GM19193 (cell line): ENCODE data around the gene CBR1.

Experiments used
- POLR2A ChIP-seq: IDR thresholded peaks from 4 replicates; pipeline ENCODE4 v1.6.1; 2011; ENCODE audit not compliant: insufficient read depth, insufficient read length; ENCODE audit errors: extremely low read depth

CBR1 gene

DNA sequence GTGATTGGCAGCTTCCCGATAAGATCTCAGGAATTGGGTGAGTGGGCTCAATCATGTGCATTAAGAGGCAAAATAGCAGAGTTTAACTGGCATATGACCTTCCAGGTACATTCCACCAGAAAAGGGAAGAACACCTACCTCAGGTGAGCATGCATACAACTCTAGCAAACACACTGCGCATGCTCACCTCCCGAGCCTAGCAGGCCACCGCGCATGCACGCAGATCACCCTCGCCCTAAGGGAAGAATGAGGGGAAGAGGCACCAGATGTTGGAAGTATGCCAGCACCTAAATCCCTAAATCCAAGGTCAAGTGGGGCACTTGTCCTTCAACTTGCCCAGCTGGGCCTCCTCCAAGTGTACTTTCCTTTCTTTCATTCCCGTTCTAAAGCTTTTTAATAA lies 41.4 kb downstream of the CBR1 start:
- no peak for TF ChIP-seq POLR2A

DNA sequence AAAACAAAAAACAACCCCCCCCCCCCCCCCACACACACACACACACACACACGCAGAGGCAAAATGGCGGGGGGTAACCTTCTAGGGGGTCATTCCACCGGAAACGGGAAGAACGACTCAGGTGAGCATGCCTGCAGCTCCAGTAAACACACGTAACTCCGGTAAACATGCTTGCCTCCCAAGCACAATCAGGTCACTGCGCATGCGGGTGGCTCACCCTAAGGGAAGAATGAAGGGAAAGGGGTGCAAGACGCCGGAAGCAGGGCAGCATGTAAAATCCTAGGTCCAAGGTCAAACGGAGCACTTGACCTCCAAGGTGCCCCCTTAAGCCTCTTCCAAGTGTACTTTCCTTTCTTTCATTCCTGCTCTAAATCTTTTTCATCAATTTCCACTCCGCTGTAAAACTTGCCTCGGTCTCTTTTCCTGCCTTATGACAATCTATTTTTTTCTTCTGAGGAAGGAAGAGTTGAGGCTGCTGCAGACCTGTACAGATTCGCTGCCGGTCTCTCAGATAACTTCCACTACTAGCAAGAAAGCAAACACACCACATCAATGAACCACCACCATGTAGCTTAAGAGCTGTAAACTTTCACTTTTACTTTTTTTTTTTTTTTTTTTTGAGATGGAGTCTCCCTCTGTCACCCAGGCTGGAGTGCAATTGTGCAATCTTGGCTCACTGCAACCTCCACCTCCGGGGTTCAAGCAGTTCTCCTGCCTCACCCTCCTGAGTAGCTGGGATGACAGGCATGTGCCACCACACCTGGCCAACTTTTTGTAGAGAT lies 44.0 kb downstream of the CBR1 start:
- no peak for TF ChIP-seq POLR2A

DNA sequence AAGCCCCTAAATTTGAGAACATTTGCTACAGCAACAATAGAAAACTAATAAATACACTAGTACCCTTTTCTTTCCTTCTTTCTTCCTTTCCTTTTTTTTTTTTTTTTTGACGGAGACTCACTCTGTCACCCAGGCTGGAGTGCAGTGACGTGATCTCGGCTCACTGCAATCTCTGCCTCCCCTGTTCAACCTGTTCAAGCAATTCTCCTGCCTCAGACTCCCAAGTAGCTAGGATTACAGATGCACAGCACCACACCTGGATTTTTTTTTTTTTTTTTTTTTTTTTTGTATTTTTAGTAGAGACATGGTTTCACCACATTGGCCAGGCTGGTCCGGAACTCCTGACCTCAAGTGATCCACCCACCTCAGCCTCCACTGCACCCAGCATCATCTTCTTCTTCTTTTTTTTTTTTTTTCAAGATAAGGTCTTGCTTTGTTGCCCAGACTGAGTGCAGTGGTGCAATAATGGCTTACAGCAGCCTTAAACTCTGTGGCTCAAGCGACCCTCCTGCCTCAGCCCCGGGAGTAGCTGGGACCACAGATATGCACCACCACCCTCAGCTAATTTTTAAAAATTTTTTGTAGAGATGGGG lies 45.4 kb downstream of the CBR1 start:
- no peak for TF ChIP-seq POLR2A

DNA sequence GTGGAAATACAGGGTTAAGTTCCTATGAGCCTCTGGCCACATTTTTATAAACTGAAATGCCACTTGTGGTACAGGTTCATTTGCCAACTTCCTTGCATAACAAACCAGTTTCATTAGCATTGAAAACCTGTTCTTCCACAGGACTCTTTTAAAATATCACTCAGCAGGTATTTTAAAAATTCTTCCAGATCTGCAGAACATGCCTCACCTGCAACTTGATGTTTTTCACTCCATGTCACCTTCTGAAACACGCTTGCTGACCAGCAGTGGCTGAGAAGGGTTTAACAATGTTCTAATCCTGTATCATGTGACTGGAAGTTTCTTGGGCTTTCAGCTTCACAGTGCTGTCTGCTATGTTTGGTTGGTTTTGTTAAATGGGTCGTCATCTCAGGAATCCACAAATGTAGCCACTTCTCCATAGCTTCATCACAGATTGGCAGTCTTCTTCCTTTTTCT lies 47.5 kb downstream of the CBR1 start:
- no peak for TF ChIP-seq POLR2A

DNA sequence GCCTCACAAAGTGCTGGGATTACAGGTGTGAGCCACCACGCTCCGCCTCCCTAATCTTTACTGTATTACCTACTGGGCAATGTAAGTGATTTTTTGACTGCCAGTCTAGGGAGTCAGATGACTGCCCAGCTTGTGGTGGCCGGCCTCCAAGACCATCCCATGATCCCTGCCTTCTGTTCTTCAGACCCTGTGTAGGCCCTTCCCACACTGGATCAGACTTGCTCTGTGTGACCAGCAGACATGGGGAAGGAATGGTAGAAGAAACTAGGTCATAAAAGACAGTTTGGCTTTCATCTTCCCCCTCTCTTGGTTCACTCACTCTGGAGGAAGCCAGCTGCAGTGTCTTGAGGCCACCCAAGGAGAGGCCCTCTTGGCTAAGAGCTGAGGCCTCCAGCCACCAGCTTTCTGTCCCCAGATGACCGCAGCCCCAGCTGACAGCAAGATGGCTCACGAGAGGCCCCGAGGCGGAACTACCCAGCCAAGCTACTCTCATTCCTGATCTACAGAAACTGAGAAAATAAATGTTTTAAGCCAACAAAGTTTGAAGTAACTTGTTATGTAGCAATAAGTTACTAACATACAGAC lies 50.6 kb downstream of the CBR1 start:
- TF ChIP-seq POLR2A = no peak
